Vagina (tissue), 2 donors: ENCODE results near the gene OTOS.

Source experiments
- CTCF ChIP-seq, 3 experiments: fragments of 450-650 bp in 2 of 3; fragments of 200-600 bp in 1 of 3; sonication (generic) in 1 of 3; IDR thresholded peaks; one replicate each; pipeline ENCODE4 v1.5.1; 2017 to 2019; ENCODE audit warnings: antibody characterized with exemption in 3 of 3, mild to moderate bottlenecking in 2 of 3, moderate library complexity in 2 of 3
- POLR2AphosphoS5 ChIP-seq, 2 donors: sonication (generic); formaldehyde crosslinking; IDR thresholded peaks; one replicate each; pipeline ENCODE4 v1.9.0; 2017; ENCODE audit warnings: antibody characterized with exemption in 2 of 2, mild to moderate bottlenecking in 2 of 2, low read depth in 1 of 2; ENCODE audit not compliant: insufficient read depth in 1 of 2

GRCh38 chr2:240128608-240129145, 11.8 kb downstream of the OTOS start:
- TF ChIP-seq CTCF (IDR thresholded peaks at IDR 0.05) (no peak), POLR2AphosphoS5 (IDR thresholded peaks at IDR 0.05; ENCODE audit: insufficient read depth in 1 of 2, low read depth in 1 of 2) (no peak)
